ENCODE data around the gene RBM38.

RBM38 gene

GRCh38 chr20:57435498-57436222 lies 44.5 kb downstream of the RBM38 start:
- no peak for DNase-seq (ENCODE audit: low read depth in 3 of 3)

GRCh38 chr20:57436223-57436545 lies 45.0 kb downstream of the RBM38 start:
- DNase-seq (ENCODE audit: low read depth in 3 of 3): no peak

DNA sequence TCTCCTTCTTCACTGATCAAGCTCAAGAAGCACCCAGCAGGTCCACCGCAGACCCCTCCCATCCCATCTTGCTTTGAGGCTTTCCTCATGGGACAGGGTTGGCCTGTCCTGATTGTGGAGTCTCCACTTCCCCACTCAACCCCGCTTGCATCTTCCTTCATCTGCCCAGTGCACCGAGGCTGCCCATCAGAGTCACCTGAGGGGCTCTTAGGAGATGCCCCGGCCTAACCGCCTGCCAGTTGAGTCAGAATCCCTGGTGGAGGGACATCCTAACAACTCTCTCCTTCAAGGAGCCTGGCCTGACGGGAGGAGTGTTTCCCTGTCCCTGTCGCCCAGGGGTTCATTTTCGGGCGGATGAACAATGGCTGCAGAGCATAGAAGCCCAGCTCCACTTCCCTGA lies 46.1 kb downstream of the RBM38 start:
- no peak for DNase-seq (ENCODE audit: low read depth in 3 of 3)

DNA sequence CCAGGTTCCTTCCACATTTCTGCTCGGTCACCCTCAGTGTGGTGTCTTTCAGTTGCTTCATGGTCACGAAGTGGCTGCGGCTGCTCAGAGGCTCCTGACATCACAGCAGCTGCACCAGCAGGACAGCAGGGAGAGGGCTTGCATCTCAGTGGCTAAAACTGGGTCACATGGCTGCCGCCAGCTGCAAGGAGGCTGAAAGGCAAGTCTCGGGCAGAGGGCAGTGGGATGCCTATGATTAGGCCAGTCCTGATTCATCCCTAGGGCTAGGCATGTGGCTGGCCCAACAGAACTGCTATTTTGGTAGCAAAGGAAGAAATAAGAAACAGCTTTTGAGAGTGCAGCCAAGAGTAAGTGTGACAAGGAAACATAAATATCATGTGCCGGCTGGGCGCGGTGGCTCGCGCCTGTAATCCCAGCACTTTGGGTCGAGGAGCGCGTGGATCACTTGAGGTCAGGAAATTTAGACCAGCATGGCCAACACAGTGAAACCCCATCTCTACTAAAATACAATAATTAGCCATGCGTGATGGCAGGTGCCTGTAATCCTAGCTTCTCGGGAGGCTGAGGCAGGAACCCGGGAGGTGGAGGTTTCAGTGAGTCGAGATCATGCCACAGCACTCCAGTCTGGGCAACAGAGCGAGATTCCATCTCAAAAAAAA lies 46.6 kb downstream of the RBM38 start:
- DNase-seq (ENCODE audit: low read depth in 3 of 3): no peak

GRCh38 chr20:57438552-57438951 lies 47.4 kb downstream of the RBM38 start:
- no peak for DNase-seq (ENCODE audit: low read depth in 3 of 3)

DNA sequence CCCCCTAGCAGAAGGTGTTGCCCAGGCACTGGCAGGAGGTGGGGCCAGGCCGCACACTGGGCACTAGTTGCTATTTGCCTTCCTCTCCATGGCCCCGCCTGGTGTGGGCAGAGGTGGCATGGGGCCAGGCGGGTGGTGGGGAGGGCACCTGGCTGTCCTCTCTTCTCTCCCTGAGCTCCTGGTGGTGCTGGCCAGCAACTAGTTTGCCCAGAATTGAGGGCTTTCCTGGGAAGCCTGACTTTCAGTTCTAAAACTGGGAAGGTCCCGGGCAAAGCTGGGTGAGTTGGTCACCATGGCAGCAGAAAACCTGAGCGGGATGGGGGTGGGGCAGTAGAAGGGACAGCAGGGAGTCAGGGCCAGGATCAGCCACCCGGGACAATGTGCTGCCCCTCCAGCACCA lies 48.2 kb downstream of the RBM38 start:
- DNase-seq (ENCODE audit: low read depth in 3 of 3): no peak

DNA sequence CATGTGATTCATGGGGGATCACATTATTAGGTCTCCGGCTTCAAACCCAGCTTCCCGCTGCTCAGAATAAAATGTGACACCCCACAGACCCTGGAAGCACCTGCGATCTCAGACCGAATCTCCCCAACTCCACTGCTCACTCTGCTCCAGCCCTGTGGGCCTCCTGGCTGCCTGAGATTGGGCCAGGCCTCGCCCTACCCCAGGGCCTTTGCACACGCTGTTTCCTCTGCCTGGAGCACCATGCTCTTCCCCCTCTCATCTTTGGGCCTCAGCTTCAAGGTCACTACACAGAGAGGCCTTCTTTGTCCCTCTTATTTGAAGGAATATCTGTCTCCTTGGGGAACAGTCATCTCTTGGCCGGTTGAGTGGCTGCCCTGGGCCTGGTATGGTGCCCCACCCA lies 48.8 kb downstream of the RBM38 start:
- DNase-seq (ENCODE audit: low read depth in 3 of 3): no peak

GRCh38 chr20:57440678-57441509 lies 49.7 kb downstream of the RBM38 start:
- no peak for DNase-seq (ENCODE audit: low read depth in 3 of 3)

DNA sequence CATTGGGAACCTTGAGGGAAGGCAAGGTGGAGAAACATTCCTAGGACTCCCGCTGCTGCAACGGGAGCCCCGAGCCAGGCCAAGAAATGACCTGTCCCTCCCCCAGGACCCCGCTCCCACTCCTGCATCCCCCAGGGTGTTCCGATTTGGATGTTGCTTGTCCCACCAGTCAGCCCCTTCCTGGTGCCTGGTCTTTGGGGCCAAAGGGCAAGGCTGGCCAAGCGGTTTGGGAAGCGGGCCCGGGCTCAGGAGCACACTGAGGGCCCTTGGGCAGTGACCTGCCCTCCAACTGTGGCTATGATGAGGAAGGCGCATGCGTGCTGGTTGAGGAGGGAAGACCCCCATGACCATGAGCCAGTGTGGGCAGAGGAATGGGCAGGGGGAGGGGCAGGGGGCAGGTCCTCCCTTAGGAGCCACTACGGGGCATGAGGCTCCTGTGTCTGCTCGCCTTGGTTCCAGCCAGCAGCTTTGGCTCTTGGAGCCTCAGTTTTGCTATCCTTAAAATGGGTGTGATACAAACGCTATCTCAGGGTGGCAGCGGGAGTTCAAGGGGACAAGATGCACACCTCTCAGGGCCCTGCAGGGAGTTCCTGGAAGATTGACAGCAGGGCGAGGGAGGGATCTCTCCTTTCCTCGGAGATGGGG lies 50.4 kb downstream of the RBM38 start:
- DNase-seq (ENCODE audit: low read depth in 3 of 3): no peak

- DNase-seq (ENCODE audit: low read depth in 3 of 3): no peak
Measured at GRCh38 chr20:57442158-57442887, 51.1 kb downstream of the RBM38 start.

- DNase-seq (ENCODE audit: low read depth in 3 of 3): no peak
Measured at GRCh38 chr20:57442888-57443239, 51.7 kb downstream of the RBM38 start.

DNA sequence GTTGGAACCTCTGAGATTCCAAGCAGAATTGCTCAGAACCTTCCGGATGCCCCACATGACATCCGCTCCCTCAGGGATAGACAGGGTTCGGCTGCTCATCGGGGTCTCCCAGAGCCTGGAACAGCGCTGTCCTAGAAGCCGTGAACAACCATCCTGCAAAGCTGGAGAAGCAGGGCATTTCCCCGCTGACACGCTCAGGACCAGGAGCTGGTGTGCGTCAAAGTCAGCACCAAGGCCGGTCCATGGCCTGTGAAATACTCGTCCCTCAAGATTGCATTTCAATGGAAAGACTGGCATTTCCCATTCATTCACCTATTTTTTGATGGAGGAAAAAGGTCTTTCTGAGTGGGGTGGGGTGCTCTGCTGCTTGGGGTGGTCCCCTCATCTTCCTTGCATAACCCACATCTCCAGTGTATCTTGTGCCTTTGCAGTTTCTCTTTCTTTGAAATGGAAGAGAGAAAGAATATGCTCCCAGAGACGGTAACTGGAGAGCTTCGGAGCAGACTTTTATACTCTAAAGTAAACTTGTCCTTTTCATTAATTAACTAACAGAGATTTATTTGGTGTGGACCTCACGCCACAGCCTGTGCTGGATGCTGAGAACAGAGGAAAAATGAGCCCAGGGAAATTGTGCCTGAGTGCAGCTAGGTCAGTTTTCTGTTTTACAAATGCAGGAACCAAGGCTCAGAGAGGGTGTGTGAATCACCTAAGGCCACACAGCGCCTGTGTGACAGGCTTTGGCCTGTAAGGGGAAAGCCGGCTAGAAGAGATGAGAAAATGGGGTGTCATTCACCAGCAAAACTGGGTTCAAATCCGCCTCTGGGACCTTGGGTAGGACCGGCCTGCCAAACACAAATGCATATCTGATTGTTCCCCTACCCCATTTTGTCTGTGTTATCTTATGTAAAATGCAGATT lies 52.4 kb downstream of the RBM38 start:
- DNase-seq (ENCODE audit: low read depth in 3 of 3): no peak

DNA sequence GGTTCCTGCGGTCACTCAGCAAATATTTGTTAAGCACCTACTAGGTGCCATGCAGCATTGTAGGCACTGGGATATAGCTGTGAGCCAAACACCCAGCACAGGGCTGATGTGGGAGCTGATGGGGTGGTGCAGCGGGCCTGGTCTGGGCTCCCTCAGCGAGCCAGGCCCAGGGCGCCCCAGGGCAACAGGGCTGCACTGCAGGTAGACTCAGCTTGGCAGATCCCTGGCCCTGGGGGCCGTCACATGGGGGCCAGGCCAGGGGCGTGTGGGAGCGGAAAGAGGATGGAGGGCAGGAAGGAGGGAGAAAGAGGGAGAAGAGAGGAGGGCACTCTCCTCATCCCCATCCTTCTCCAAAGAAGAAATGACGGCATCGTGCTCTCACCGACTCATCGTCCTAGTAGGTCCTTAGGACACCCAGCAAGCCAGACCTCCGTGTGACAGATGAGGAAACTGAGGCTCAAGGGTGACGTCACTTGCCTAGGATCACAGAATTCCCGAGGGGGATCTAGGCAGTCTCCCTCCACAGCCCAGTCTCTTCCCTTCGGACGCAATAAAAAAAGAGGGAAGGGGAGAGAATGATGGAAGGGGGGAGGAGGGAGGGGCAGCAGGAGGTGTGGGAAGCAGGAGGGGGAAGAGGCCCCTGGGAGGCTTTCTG lies 53.3 kb downstream of the RBM38 start:
- DNase-seq (ENCODE audit: low read depth in 3 of 3): no peak

GRCh38 chr20:57445298-57445697 lies 54.1 kb downstream of the RBM38 start:
- DNase-seq (ENCODE audit: low read depth in 3 of 3): no peak

GRCh38 chr20:57445774-57446173 lies 54.6 kb downstream of the RBM38 start:
- DNase-seq (ENCODE audit: low read depth in 3 of 3): no peak

GRCh38 chr20:57448764-57449354 lies 57.7 kb downstream of the RBM38 start:
- DNase-seq (ENCODE audit: low read depth in 3 of 3): no peak

GRCh38 chr20:57449398-57450354 lies 58.5 kb downstream of the RBM38 start:
- DNase-seq (ENCODE audit: low read depth in 3 of 3): no peak

- no peak for DNase-seq (ENCODE audit: low read depth in 3 of 3)
Measured at GRCh38 chr20:57450419-57450818, 59.2 kb downstream of the RBM38 start.

DNA sequence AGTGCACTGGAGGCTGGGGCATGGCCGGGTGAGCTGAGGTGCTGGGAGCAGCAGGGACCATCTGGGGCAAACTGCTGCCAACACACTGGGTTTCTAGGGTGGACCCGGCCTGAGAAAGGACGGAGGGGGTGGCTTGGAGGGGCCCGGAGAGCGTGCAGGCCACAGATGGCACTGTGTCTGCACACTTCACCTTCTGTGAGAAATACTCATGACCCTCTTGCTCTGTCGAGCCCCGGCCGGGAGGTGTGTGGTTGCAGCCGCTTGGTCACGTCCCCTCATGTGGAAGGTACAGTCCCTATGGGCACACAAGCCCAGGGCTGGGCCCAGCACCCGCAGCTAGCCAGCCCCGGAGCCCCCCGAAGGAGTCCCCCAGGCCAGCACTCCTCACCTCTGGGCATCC lies 59.7 kb downstream of the RBM38 start:
- DNase-seq (ENCODE audit: low read depth in 3 of 3): no peak
